HG02981 (cell line): ENCODE data around the gene MOCOS.
A peak's percentile ranks its signal among the peaks of the same experiment; 100 is the strongest.

Source experiments
- ATAC-seq: cut with Tn5 transposase; IDR thresholded peaks from one replicate; pipeline ENCODE4 v1.9.1; 2021; ENCODE audit warnings: mild to moderate bottlenecking, moderate library complexity; ENCODE audit not compliant: unreplicated experiment

Gene MOCOS

DNA sequence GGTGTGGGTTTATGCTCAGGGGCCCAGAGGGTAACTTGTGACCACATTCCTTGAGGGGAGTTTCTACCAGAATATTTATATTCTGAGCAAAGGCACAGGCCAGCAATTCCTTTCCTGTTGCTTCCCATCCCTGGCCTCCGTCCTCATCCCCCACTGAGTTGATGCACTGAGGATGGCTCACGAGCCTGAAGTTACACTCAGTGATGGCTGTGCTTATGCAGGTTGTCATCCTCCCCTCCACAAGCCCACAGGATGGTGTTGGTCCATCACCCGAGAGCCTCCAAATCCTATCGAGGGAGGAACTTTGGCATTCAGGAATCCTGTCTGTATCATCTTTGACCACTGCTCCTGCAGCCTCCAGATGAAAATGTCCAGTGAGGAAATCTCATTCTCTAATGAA is 81.9 kb downstream of the MOCOS start:
- no peak for ATAC-seq

DNA sequence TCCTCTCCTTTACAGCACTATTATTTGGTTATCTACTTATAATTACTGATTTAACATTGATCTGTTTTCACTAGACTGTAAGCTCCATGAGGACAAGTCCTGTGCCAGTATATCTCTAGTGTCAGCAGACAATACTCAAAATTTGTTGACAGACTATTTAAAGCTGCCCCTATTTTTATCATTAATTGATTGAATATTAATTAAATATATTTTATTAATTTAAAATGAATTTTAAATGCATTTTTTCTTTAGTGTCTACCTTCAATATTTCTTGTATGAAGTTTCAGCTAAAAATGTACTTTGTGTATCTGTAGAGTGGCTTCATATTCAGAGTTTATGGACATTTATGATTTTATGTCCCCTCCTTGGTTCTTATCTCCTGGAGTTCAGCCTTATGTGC is 83.9 kb downstream of the MOCOS start:
- ATAC-seq, result no peak

DNA sequence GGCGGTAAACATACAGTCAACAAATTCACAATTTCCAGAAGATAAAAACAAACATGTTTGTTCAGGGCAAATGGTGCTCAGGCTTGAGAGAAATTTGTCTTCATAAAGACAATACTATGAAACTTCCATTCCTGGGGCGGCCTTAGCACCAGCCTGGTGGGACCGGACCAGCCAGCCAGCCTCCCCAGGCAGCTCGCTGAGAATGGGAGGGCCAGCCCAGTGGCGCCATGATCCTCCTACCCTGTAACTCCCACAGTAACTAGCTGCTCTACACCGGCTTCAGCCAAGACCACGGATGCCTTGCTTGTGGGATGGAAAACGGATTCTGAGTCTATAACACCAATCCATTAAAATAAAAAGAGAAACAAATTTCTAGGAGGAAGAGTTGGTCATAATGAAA is 86.0 kb downstream of the MOCOS start:
- no peak for ATAC-seq

DNA sequence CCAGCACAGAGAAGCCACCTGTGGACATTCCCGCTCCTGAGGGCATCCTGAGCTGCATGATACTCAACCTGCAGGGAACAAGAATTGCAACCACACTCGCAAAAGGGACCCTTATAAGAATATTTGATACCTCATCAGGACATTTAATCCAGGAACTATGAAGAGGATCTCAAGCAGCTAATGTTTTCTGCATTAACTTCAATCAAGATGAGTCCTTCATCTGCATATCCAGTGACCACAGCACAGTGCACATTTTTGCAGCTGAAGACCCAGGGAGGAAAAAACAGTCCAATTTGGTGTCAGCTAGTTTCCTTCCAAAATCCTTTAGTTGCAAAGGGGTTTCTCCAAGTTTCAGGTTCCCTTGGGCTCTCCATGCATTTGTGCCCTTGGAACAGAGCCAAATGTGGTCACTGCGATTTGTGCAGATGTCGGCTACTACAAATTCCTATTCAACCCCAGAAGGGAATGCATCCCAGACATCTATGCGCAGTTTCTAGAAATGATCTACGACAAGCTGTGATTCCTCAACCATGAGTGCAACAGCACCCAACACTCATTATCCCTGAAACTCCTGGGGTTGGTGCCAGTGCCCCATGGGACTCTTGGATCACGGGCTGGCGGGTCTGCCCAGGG is 86.9 kb downstream of the MOCOS start:
- no peak for ATAC-seq

DNA sequence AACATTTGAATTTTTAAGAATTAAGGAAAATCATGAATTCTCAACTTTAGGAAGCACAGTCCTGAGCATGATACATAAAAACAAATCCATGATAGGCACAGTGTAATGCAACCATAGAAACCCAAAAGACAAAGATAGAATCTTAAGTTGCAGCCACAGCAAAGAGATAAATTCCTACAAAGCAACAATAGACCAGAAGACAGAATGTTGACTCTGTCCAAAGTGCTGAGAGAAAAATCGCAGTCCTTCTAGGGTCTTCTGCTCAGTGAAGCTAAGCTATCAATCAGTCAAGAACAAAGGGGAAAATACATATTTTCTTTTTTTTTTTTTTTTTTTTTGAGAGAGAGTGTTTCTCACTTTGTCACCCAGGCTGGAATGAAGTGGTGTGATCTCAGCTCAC is 88.3 kb downstream of the MOCOS start:
- no peak for ATAC-seq

DNA sequence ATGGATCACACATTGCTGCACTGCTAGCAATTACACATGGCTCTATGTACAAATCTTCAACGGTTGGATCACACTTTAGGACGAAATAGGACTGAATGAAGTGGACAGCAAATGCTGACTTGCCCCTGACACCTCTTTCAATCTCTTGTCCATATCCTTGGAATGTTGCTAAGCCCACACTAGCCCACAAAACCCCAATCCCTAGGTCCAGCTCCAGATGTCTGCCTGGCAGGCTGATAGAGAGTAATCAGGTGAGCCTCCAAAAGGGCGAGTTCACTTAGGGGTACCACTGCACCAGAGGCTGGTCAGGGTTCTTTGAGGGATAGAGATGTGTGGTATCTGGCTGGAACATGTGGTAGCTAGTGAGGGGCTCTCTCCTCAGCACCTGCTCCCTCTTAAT is 91.7 kb downstream of the MOCOS start:
- ATAC-seq, result no peak

DNA sequence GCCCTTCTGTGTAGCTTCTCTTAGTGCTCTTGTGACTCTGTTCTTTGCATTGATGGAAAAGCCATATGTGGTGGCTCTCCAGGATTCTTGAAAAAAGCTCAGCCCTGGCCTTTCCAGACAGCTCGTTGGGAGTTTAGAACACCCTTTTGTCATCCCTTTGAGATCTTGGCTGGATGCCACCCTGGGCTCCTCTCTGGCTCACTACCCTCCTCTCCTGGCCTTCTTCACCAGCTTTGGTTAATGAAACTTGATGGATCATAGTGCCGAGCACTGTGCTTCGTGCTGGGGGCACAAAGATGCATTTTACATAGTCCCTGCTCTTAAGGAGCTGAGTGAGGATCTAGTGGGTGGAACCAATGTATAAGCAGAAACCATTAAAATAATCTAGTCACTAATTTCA is 94.6 kb downstream of the MOCOS start:
- no peak for ATAC-seq

DNA sequence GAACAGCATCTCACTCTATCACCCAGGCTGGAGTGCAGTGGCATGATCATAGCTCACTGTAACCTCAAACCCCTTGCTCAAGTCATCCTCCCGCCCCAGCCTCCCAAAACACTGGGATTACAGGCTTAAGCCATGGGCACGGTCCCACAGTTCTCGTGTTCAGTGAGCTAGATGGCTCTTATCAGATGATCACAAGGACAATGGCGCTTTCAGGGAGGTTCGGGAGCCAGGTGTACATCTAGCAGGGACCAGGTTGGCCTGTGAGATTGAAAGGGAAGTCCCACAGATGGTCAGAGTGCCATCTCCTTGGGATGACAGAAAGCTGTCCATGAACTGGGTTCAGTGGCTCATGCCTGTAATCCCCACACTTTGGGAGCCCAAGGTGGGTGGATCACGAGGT is 96.2 kb downstream of the MOCOS start:
- no peak for ATAC-seq

DNA sequence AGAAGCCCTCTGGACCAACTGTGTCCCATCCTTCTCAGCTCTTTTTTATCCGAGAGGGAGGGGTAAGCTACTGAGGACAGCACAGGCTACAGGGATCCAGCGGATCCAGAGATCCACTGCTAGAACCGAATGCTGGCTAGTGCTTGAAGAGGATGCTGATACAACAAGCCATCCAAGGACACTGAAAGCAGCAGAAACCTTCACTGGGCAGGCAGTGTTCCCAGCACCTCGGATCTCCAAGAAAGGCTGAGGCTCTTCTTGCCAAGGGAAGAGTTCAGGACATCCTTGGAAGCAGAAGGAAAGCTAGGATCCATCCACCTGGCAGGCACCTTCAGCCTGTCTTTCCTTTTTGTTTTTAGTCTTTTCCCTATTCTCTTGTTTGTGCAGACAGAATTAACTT is 97.0 kb downstream of the MOCOS start:
- ATAC-seq, result no peak

DNA sequence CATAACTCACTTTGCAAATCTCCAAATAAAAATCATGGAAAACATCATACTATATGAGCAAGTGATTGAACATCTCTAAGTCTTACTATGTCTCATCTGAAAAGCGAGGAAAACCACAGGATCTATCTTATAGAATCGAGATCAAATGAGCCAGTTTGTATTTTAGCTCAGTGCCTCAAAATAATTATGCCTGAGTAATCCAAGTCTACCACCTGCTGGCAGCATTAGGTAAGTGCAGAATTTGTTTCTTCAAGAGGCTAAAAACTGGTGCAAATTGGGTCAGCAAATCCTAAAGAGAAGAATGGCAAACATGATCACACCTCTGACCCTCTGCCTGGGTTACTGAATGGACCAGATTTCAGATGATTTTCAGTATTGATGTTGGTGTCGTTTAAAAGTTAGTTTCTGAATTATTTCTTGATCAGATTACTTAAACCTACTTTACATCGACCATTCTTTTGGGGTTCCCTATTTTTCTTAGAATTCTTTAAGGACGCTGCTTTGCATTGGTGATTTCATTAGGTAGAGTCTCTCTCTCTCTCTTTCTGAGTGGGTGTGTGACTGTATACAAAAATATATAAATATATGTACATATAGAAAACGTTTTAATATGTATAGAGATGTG is 97.5 kb downstream of the MOCOS start:
- peak; percentile 45 for ATAC-seq

DNA sequence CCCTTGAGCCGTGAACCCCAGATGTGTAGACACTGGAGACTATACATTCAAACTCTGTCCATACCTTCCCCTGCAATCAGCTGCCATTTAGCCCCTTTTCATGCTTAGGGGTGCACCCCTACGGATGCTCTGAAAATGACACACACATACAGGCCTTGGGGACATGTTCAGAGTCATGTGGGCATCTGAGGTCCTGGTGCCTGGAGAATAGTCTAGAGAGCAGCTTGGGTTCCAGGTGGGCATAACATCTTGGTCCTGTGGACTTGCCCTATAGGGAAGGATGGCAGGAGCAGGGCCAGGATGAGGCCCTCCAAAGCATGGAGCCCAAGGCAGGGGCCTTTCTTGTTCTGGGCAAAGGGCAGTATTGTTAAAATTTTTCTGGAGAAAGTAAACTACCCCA is 100.4 kb downstream of the MOCOS start:
- ATAC-seq, result no peak

DNA sequence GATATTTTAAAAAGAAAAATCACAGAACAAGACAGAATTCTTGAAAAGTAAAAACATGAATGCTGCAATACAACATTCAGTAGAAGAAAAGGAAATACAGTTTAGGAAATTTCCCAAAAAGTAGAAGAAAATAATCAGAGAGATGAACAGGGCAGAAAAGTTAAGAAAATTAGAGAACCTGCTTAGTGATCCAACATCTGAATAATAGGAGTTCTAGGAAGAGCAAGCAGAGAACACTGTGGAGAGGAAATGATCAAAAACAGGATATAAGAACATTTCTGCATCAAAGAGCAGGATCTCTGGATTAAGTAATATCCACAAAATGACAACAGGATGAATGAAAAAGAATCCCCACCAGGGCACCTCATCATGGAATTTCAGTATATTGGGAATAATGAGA is 101.4 kb downstream of the MOCOS start:
- ATAC-seq, result no peak

DNA sequence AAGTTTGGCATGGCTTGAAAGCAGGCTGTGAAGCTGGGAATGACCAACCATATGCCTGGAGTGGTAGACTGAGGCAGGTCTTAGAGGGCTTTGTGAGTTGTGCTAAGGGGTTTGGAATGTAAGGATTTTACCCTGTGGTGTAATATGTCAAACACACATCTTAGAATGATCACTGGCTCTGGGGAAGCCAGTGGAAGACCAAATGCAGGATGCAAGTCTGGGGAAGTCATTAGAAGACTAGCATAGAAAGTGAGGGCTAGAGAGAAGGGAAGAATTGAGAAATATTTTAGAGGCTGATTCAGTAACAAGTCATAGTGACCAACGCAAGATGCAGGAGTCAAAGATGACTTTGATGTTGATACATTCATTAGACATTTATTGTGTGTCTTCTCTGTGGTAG is 106.7 kb downstream of the MOCOS start:
- ATAC-seq, result no peak

DNA sequence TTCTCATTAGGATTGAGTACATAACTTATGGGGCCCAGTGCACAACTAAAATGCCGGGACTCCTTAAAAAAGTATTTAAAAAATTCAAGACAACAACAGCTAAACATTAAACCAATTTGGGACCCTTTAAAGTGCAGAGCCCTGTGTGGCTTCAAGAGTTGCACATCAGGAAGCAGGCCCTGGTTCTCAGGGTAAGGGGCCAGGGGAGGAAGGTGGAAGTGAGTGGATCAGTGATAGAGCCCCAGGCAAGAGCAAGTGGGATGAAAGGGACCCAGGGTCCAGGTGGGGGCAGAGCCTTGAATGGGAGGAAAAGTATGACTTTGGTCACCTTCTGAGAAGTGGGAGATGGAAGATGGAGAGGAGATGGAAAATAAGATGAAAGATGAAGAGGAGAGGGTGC is 107.9 kb downstream of the MOCOS start:
- ATAC-seq, result no peak

DNA sequence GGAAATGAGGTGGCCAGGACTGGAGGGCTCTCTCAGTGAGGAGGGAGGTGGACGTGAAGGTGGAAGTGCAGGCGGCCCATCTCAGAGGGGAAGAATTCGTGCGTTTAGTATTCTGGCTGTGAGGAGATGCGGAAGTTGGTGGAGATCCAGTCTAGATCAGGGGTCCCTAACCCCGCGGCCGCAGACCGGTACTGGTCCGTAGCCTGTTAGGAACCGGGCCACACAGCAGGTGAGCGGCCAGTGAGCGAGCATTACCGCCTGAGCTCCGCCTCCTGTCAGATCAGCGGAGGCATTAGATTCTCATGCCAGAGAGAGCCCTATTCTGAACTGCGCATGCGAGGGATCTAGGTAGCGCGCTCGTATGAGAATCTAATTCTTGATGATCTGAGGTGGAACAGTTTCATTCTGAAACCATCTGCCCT is 108.6 kb downstream of the MOCOS start:
- ATAC-seq, result no peak

DNA sequence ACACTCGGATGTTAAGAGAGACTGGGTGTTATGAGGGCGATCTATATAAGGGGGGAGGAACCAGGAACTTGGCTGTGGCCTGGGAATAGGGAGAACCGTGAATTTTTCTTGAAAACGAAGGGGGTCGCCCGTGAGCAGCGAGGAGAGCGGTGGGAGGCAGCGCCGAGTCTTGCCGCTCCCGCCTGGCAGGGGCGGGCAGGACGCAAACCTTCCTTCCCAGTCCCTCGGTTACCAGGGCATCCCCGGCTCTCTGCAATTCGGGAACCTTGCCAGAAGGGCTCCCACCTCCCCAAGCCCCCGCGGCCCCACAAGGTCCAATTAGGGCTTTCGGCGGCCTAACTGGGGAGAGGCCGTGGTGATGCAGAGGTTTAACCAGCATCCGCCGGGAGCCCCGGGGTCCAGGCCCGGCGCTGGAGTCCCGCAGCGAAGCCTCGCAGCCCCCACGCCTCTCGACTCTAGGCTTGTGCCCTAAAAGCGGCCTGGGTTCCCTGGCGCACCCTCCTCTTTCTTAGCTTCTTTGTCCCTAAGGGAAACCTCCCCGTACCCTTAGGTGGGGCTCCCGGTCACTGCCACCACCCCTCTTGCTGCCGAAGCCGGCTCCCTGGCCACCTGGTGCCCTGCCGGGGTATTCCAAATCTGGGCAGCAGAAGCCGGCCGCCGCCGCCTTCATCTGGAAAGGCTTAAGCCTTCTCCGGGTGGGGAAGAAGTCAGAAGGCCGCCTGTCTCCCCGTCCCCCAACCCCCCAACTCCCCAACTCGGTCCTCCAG is 109.5 kb downstream of the MOCOS start:
- peak; percentile 12 for ATAC-seq

DNA sequence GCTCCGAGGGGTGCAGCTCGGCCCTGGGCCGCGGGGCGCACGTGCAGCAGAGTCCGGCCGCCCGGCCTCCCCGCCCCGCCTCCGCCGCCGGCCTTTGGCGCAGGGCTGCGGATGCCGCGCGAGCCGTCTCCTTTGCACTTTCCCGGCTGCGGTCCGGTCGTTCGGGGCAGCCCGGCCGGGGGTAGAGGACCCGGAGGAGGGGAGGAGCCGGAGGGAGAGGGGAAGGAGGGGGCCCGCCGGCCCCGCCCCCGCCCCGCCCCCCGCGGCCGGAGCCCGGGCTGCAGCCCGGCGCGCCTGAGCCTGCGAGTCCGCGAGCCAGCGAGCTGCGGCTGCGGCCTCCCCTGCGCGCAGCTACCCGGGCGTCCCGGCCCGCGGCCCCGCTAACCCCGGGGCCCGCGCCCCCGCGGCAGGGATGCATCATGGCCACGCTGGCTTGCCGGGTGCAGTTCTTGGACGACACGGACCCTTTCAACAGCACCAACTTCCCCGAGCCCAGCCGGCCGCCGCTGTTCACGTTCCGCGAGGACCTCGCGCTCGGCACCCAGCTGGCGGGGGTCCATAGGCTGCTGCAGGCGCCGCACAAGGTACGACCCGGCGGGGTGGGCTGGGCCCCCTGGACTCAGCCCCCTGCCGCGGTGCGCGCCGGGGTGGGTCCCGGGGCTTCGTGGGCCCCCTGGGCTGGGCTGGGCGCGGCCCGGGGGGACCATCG is 110.3 kb downstream of the MOCOS start, which contains the start of gene FHOD3:
Gene FHOD3, plus strand, starts transcription at position 297 of the 709 bp plus-strand sequence. Its CDS starts 123 bp downstream, at position 420.
- ATAC-seq, result peak; percentile 49

DNA sequence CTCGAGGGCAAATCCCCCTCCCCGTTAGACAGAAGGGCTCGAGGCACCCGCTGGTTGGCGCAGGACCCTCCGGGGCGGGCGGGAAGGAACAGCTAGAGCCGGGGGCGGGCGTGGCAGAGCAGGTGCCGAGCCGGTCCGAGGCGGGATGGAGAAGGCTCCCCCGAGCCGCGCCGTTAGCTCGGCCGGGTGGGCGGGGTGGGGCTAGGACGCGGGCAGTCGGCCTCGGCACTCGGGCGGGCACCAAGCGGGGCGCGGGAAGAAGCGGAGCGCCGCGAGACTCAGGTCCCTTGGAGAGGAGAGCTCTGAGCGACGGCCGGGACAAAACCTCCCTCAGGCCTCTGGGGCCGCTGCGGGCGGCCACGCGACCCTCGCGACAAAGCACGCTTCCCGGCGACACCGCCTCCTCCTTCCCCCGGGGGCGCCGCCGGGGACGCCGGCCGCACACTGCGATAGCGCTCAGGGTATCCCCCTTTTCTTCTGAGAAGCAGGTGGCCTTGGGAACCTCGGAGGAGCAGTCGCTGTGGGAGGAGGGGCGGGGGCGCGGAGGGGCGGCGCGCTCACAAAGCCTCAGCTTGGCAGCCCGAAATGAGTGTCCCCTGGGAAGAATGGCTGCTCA is 110.9 kb downstream of the MOCOS start:
- ATAC-seq, result no peak

DNA sequence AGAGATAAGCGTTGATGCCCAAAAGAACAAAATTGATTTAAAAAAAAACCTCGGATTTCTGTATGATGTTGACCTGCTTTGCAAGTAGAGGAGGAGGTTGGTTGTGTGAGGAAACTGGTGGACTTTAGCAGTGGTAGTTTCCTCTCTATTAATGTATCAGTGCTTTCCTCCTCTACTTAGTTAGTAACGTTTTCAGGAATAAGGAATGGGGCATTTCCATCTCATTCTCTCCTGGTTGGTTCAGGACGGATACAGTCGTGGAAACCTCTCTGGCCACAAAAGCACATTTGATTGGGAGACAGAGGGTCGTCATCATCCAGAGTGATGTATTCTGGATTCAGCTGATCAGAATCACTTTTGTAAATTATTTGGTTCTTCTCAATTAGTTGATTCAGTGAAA is 111.7 kb downstream of the MOCOS start:
- ATAC-seq, result no peak

DNA sequence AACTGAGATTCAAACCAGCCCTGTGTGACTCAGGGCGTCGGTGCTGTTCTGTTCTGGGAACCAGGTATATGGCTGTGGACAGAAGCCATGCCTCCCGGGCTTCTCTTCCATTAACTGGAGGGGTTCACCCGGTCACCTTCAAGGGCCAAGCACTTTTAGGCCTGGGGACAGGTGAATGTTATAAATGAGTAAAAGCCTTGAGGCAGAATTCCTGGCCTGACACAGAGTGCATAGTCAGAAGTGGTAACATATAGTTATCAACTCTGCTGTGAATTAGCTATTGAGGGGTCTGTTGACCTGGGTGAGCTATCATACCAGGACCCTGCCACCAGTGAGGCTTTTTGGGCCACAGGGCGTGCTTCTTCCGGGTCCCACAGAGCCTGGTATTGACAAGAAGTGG is 112.9 kb downstream of the MOCOS start:
- ATAC-seq, result no peak

DNA sequence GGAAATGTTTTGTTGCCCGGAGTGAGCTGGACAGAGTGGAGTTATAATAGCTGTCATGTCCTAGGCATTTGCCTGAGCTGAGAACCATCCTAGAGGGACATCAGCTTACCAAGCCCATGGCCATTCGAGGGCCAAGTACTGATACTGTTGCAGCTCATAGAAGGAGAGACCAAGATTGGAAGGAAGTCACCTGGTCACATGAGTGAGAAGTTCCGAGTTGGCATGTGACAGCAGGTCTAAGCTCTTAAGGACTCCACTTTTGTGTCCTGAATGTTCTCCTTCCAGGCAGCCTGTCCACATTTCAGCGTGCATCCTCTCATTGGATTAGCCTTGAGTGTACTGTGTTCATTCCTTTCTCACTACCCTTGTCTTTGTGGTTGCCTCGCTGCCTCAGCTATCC is 114.6 kb downstream of the MOCOS start:
- no peak for ATAC-seq
